CD4-positive, alpha-beta T cell (primary cell): ENCODE results near the gene TSPAN31. TPM values are rescaled to one million over a fixed set of nuclear protein-coding genes. Genes with fewer than 3 reads are reported as not detected.

Source experiments
- ATAC-seq: fragments of 200-7000 bp; cut with Tn5 transposase; one replicate; pipeline ENCODE4 v1.10.0; 2022; ENCODE audit warnings: mild to moderate bottlenecking; ENCODE audit not compliant: poor library complexity
- CTCF ChIA-PET: fragments of 350-600 bp; sonication (Branson Sonifier 250); formaldehyde crosslinking; loops from one replicate; lab custom pipeline; 2021; ENCODE audit warnings: antibody characterized with exemption, inconsistent platforms; lab: Charles Lee
- POLR2A ChIA-PET: fragments of 350-600 bp; sonication (Branson Sonifier 250); formaldehyde crosslinking; loops from one replicate; lab custom pipeline; 2021; ENCODE audit warnings: antibody characterized with exemption, inconsistent platforms; lab: Charles Lee
- DNase-seq, 14 experiments: peaks; one replicate each; pipeline ENCODE4 v3.0.0-alpha.2; 2013 to 2020; ENCODE audit warnings: mixed read lengths in 2 of 14
- H3K27ac ChIP-seq, 2 donors: one replicate each; pipeline versions ENCODE4 v1.5.1 to v1.7.0; 2013; ENCODE audit warnings: low read length in 2 of 2, low read depth in 1 of 2, mild to moderate bottlenecking in 1 of 2
- H3K27me3 ChIP-seq, 2 experiments: 1 replicate in 1 of 2; 2 replicates in 1 of 2; pipeline versions ENCODE4 v1.6.1 to v1.7.0; 2013; ENCODE audit warnings: low read length in 2 of 2, control low read depth in 1 of 2, mild to moderate bottlenecking in 1 of 2, moderate library complexity in 1 of 2; ENCODE audit not compliant: insufficient read depth in 2 of 2, control insufficient read depth in 1 of 2
- H3K36me3 ChIP-seq: one replicate; pipeline ENCODE4 v1.6.1; 2013; ENCODE audit warnings: low read length, control low read depth; ENCODE audit not compliant: insufficient read depth
- H3K4me1 ChIP-seq: one replicate; pipeline ENCODE4 v1.6.1; 2013; ENCODE audit warnings: low read length, control low read depth; ENCODE audit not compliant: insufficient read depth
- H3K4me3 ChIP-seq: one replicate; pipeline ENCODE4 v1.5.1; 2013; ENCODE audit warnings: mild to moderate bottlenecking, low read length, moderate library complexity
- H3K9me3 ChIP-seq, 2 experiments: 1 replicate in 1 of 2; 2 replicates in 1 of 2; pipeline versions ENCODE4 v1.6.1 to v1.7.0; 2013; ENCODE audit warnings: low read length in 2 of 2, mild to moderate bottlenecking in 2 of 2, control low read depth in 1 of 2, moderate library complexity in 1 of 2; ENCODE audit not compliant: control insufficient read depth in 1 of 2, insufficient read depth in 1 of 2
- H3K27ac Mint-ChIP-seq: one replicate; pipeline ENCODE4 v1.8.0; 2020; ENCODE audit warnings: mixed read lengths
- H3K27me3 Mint-ChIP-seq: one replicate; pipeline ENCODE4 v1.8.0; 2021; ENCODE audit warnings: mixed read lengths
- H3K36me3 Mint-ChIP-seq: one replicate; pipeline ENCODE4 v1.8.0; 2021; ENCODE audit warnings: low read depth, mixed read lengths
- H3K4me1 Mint-ChIP-seq: one replicate; pipeline ENCODE4 v1.8.0; 2021; ENCODE audit warnings: low read depth, mixed read lengths
- H3K4me3 Mint-ChIP-seq: one replicate; pipeline ENCODE4 v1.8.0; 2020; ENCODE audit warnings: mild to moderate bottlenecking, mixed read lengths
- H3K9me3 Mint-ChIP-seq: one replicate; pipeline ENCODE4 v1.8.0; 2020; ENCODE audit warnings: mixed read lengths
- CTCF ChIP-seq: fragments of 200-600 bp; IDR thresholded peaks from one replicate; pipeline ENCODE4 v1.8.0; 2022; ENCODE audit warnings: antibody characterized with exemption, mild to moderate bottlenecking
- intact Hi-C, 2 experiments: fragments of 100-400 bp; cut with DNase I in 1 of 2; cut with micrococcal nuclease in 1 of 2; formaldehyde crosslinking; loops; one replicate each; pipeline versions ENCODE4 v1.15.1 to v1.9.0; 2023 to 2025; cut with DNase I, micrococcal nuclease
- microRNA-seq: library from miRNA; unstranded; fragments of <30 nt; microRNA quantifications from one replicate; pipeline ENCODE4 v1.2.0, GENCODE V29; 2021; ENCODE audit warnings: borderline microRNAs expressed, borderline replicate concordance
- total RNA-seq, 174 experiments: library from RNA in 2 of 174; stranded (reverse) in 2 of 174; gene quantifications; one replicate each; pipeline ENCODE4 v1.2.3 and lab custom pipeline; 2021 to 2026

TSPAN31 gene
- total RNA-seq, 2 experiments from 2014 or later, result 10.3 to 10.7 TPM

GRCh38 chr12:57797933-57798332, 53.1 kb downstream of the TSPAN31 start:
- H3K27ac ChIP-seq, result no peak overlapping the region
- Mint-ChIP-seq H3K4me1 (no peaks in the 10 kb centered on the region), H3K27ac (no peak overlapping the region), H3K4me3 (no peak overlapping the region), H3K9me3 (no peaks in the 10 kb centered on the region), H3K27me3 (no peaks in the 10 kb centered on the region), H3K36me3 (peaks cover 81% of the 10 kb centered on the region)
- CTCF ChIA-PET, result no interaction called here
- H3K9me3 ChIP-seq, result no peaks in the 10 kb centered on the region
- H3K36me3 ChIP-seq, result peaks cover 69% of the 10 kb centered on the region
- TF ChIP-seq CTCF, result no peak
- no peak for ATAC-seq
- POLR2A ChIA-PET, result interaction anchor here (1.0 kb wide), 1 partner anchor 15 kb away, joined by 3 read pairs; the partner anchor contains the start of gene TSFM
- no peaks in the 10 kb centered on the region for H3K27me3 ChIP-seq
- no peak overlapping the region for H3K4me3 ChIP-seq
- no peaks in the 10 kb centered on the region for H3K4me1 ChIP-seq
- intact Hi-C loops, result no loop called here
- DNase-seq, result no peak

Small RNA genes within 50 kb of the gene (microRNA-seq; reads per million reads assigned to microRNA genes)
- gene MIR6759, result not detected

Other genes with a start within 250 kb of the TSPAN31 start
- gene DDIT3, start 224.5 kb upstream of the TSPAN31 start, total RNA-seq, result 100 to 1,000 TPM; 145 TPM
- gene MBD6, start 222.2 kb upstream of the TSPAN31 start, total RNA-seq, result 10 to 100 TPM; 72.4 to 74.7 TPM
- 10 to 100 TPM; 39.6 TPM for gene DCTN2, start 197.8 kb upstream of the TSPAN31 start, total RNA-seq
- gene KIF5A, start 195.0 kb upstream of the TSPAN31 start, total RNA-seq, result under 1 TPM; 0.39 to 0.47 TPM
- 10 to 100 TPM; 15.1 to 17.3 TPM for gene PIP4K2C, start 153.8 kb upstream of the TSPAN31 start, total RNA-seq
- 10 to 100 TPM; 28.6 to 29.4 TPM for gene DTX3, start 140.2 kb upstream of the TSPAN31 start, total RNA-seq
- under 1 TPM; 0.25 to 0.27 TPM for gene ARHGEF25, start 133.6 kb upstream of the TSPAN31 start, total RNA-seq
- not detected for gene B4GALNT1, start 111.8 kb upstream of the TSPAN31 start, total RNA-seq
- 100 to 1,000 TPM; 108 to 112 TPM for gene OS9, start 50.9 kb upstream of the TSPAN31 start, total RNA-seq
- gene AGAP2, start 6.3 kb upstream of the TSPAN31 start, total RNA-seq, result 10 to 100 TPM; 21.0 to 21.2 TPM
- 10 to 100 TPM in 1 of 2 experiments, 1 to 10 TPM in 1; 8.7 to 10.8 TPM for gene CDK4, start 7.3 kb downstream of the TSPAN31 start, total RNA-seq
- gene MARCHF9, start 10.1 kb downstream of the TSPAN31 start, total RNA-seq, result 10 to 100 TPM; 39.9 to 40.8 TPM
- 1 to 10 TPM; 1.0 to 1.4 TPM for gene CYP27B1, start 22.0 kb downstream of the TSPAN31 start, total RNA-seq
- gene METTL1, start 27.1 kb downstream of the TSPAN31 start, total RNA-seq, result 10 to 100 TPM in 1 of 2 experiments, 1 to 10 TPM in 1; 9.3 to 12.0 TPM
- 1 to 10 TPM; 1.1 to 1.4 TPM for gene EEF1AKMT3, start 27.6 kb downstream of the TSPAN31 start, total RNA-seq
- gene TSFM, start 37.7 kb downstream of the TSPAN31 start, total RNA-seq, result 10 to 100 TPM; 25.8 to 26.9 TPM
- 1 to 10 TPM in 1 of 2 experiments, under 1 TPM in 1; 0.60 to 1.2 TPM for gene AVIL, start 73.7 kb downstream of the TSPAN31 start, total RNA-seq
- gene CTDSP2, start 101.7 kb downstream of the TSPAN31 start, total RNA-seq, result 10 to 100 TPM; 86.2 to 86.4 TPM
- gene ATP23, start 196.5 kb downstream of the TSPAN31 start, total RNA-seq, result 1 to 10 TPM; 5.3 to 5.6 TPM